Upper lobe of left lung (tissue), 4 donors: ENCODE measurements around the gene HFM1.
"Not testable (repeated sequence)": the region's sequence is repeated elsewhere in the genome, so short reads cannot be mapped to it uniquely, and the experiment has no call there.

ENCODE experiments used
- EP300 ChIP-seq, 4 donors: sonication (generic); formaldehyde crosslinking; IDR thresholded peaks; one replicate each; pipeline ENCODE4 v1.5.1; 2017; ENCODE audit warnings: antibody characterized with exemption in 4 of 4, control low read depth in 2 of 4
- POLR2AphosphoS5 ChIP-seq, 2 donors: sonication (generic); formaldehyde crosslinking; IDR thresholded peaks; one replicate each; pipeline ENCODE4 v1.5.1; 2017; ENCODE audit warnings: antibody characterized with exemption in 2 of 2
- TF ChIP-seq, protein P1 (sequence below), 6 experiments: fragments of 450-650 bp in 4 of 6; fragments of 200-600 bp in 2 of 6; sonication (generic) in 2 of 6; IDR thresholded peaks; one replicate each; pipeline ENCODE4 v1.5.1; 2016 to 2019; ENCODE audit warnings: antibody characterized with exemption in 6 of 6

DNA sequence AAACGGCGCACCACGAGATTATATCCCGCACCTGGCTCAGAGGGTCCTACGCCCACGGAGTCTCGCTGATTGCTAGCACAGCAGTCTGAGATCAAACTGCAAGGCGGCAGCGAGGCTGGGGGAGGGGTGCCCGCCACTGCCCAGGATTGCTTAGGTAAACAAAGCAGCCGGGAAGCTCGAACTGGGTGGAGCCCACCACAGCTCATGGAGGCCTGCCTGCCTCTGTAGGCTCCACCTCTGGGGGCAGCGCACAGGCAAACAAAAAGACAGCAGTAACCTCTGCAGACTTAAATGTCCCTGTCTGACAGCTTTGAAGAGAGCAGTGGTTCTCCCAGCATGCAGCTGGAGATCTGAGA lies 117.7 kb downstream of the HFM1 start:
- TF ChIP-seq, protein P1, sequence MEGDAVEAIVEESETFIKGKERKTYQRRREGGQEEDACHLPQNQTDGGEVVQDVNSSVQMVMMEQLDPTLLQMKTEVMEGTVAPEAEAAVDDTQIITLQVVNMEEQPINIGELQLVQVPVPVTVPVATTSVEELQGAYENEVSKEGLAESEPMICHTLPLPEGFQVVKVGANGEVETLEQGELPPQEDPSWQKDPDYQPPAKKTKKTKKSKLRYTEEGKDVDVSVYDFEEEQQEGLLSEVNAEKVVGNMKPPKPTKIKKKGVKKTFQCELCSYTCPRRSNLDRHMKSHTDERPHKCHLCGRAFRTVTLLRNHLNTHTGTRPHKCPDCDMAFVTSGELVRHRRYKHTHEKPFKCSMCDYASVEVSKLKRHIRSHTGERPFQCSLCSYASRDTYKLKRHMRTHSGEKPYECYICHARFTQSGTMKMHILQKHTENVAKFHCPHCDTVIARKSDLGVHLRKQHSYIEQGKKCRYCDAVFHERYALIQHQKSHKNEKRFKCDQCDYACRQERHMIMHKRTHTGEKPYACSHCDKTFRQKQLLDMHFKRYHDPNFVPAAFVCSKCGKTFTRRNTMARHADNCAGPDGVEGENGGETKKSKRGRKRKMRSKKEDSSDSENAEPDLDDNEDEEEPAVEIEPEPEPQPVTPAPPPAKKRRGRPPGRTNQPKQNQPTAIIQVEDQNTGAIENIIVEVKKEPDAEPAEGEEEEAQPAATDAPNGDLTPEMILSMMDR (IDR thresholded peaks at IDR 0.05): not testable (repeated sequence)
- not testable (repeated sequence) for TF ChIP-seq EP300, POLR2AphosphoS5 (IDR thresholded peaks at IDR 0.05)
